ENCODE results near the gene FRMD4A. TPM values are rescaled to one million over a fixed set of nuclear protein-coding genes. Genes with fewer than 3 reads are reported as not detected.

FRMD4A gene
- total RNA-seq, 1 experiment from 2014 or later, result 7.1 TPM

DNA sequence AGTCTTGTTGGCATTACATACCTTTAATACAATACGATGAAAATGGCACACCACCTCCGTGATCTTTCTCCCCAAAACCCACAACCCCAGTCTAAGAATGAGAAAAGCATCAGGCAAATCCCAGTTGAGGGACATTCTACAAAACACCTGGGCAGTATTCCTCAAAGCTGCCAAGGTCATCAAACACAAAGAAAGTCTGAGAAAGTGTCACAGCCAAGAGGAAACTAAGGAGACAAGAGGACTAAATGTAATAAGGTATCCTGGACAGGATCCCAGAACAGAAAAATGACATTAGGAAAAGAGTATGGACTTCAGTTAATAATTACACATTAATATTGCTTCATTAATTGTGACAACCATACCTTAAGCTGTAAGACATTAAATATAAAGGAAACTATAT lies 14.5 kb upstream of the FRMD4A start:
- intact Hi-C loops (cut with micrococcal nuclease), result no loop called here
- no peak overlapping the region for H2AFZ ChIP-seq (ENCODE audit: low read length)
- DNase-seq (no peak), ATAC-seq (no peak)
- H4K20me1 ChIP-seq (ENCODE audit: low read length), result no peaks in the 10 kb centered on the region
- no peak overlapping the region for H3K4me3 ChIP-seq (ENCODE audit: low read length)
- no peaks in the 10 kb centered on the region for H3K36me3 ChIP-seq (ENCODE audit: low read depth, low read length)
- no peaks in the 10 kb centered on the region for H3K9me2 ChIP-seq (replicated peaks; ENCODE audit: low read length)
- no TSS peak for BruUV-seq (replicated peaks)
- no peaks in the 10 kb centered on the region for H3K79me2 ChIP-seq (ENCODE audit: low read length)
- ChIA-PET CTCF (no interaction called here), POLR2A (ENCODE audit: unreplicated experiment) (no interaction called here)
- H3K4me1 ChIP-seq (ENCODE audit: insufficient read depth, low read length), result no peaks in the 10 kb centered on the region
- H3K4me2 ChIP-seq (ENCODE audit: low read length), result no peak overlapping the region
- TF ChIP-seq EZH2phosphoT487 (IDR thresholded peaks at IDR 0.05; ENCODE audit: borderline replicate concordance, low read length), result no peak
- no peak for TF ChIP-seq EZH2 (IDR thresholded peaks at IDR 0.05; ENCODE audit: low read length, unreplicated experiment)
- TF ChIP-seq, protein P1, sequence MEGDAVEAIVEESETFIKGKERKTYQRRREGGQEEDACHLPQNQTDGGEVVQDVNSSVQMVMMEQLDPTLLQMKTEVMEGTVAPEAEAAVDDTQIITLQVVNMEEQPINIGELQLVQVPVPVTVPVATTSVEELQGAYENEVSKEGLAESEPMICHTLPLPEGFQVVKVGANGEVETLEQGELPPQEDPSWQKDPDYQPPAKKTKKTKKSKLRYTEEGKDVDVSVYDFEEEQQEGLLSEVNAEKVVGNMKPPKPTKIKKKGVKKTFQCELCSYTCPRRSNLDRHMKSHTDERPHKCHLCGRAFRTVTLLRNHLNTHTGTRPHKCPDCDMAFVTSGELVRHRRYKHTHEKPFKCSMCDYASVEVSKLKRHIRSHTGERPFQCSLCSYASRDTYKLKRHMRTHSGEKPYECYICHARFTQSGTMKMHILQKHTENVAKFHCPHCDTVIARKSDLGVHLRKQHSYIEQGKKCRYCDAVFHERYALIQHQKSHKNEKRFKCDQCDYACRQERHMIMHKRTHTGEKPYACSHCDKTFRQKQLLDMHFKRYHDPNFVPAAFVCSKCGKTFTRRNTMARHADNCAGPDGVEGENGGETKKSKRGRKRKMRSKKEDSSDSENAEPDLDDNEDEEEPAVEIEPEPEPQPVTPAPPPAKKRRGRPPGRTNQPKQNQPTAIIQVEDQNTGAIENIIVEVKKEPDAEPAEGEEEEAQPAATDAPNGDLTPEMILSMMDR (conservative IDR thresholded peaks at IDR 0.05; ENCODE audit: low read depth, low read length), result no peak
- no peak overlapping the region for H3K27ac ChIP-seq (ENCODE audit: low read length)
- H3K27me3 ChIP-seq (ENCODE audit: low read length), result peaks cover 38% of the 10 kb centered on the region
- H3K9me3 ChIP-seq (ENCODE audit: low read length), result no peaks in the 10 kb centered on the region
- no peaks in the 10 kb centered on the region for H3F3A ChIP-seq (ENCODE audit: low read length, unreplicated experiment)
- no peak overlapping the region for H3K9ac ChIP-seq (ENCODE audit: low read length)

DNA sequence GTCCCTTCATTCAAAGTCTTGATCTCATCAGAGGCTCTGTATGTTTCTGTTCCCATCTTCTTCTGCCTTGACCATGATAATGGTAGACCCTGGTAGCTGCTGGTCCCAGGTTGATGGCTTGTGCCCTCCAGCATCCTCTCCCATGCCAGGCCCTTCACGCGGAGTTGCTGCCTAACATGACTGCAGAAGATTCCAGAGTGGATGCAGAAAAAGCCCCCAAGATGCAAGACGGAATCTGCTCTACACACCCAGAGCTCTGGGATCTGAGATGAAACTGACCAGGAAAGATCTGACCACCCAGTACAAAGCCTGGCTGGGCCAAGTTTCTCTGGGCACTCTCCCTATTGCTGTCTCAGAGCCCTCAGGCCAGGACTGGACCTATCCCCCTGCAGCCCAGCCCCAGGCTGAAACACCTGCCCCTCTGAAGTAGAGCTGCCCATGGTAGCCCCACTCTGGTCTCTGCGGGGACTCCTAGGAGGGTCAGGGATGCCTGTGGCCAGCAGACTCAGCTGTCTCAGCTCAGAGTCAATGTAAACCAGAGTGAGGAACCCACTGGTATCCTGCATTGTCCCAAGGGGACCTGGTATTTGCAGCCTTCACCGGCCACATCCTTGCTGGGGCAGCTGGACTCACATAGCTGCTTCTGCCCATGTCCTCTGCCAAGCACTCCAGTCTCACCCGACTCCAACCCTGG lies 9.5 kb upstream of the FRMD4A start:
- Histone ChIP-seq H3K9me2 (replicated peaks; ENCODE audit: low read length) (no peaks in the 10 kb centered on the region), H3K4me3 (ENCODE audit: low read length) (no peak overlapping the region), H3K4me1 (ENCODE audit: insufficient read depth, low read length) (no peaks in the 10 kb centered on the region), H3K36me3 (ENCODE audit: low read depth, low read length) (no peaks in the 10 kb centered on the region), H3K9me3 (ENCODE audit: low read length) (no peaks in the 10 kb centered on the region), H3K4me2 (ENCODE audit: low read length) (no peak overlapping the region), H4K20me1 (ENCODE audit: low read length) (no peaks in the 10 kb centered on the region), H3K9ac (ENCODE audit: low read length) (no peak overlapping the region), H3K27me3 (ENCODE audit: low read length) (peaks cover 24% of the 10 kb centered on the region), H3K27ac (ENCODE audit: low read length) (no peak overlapping the region), H2AFZ (ENCODE audit: low read length) (no peak overlapping the region), H3K79me2 (ENCODE audit: low read length) (no peaks in the 10 kb centered on the region), H3F3A (ENCODE audit: low read length, unreplicated experiment) (no peaks in the 10 kb centered on the region)
- ATAC-seq (no peak), DNase-seq (no peak)
- no peak for TF ChIP-seq EZH2 (IDR thresholded peaks at IDR 0.05; ENCODE audit: low read length, unreplicated experiment)
- TF ChIP-seq, protein P1 (conservative IDR thresholded peaks at IDR 0.05; ENCODE audit: low read depth, low read length), result no peak
- TF ChIP-seq EZH2phosphoT487 (IDR thresholded peaks at IDR 0.05; ENCODE audit: borderline replicate concordance, low read length), result no peak
- CTCF ChIA-PET, result interaction anchor here (0.6 kb wide), 1 partner anchor 677 kb away, joined by 5 read pairs; no protein-coding TSS in a partner anchor
- intact Hi-C loops (cut with micrococcal nuclease), result no loop called here
- no TSS peak for BruUV-seq (replicated peaks)
- POLR2A ChIA-PET (ENCODE audit: unreplicated experiment), result no interaction called here

DNA sequence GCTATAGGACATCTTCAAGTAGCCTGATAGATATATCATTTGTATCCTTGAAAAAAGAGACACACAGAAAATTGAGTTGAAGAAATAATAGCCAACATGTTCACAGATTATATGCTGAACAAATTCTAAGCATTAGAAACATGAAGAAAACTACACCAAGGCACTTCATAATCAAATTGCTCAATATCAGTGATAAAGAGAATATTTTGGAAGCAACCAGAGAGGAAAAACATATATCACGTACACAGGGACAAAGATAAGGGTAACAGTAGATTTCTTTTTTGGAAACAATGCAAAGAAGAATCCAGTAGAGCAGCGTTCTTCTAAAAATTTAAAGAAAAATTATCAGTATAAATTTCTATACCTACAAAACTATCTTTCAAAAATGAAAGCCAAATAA lies 6.0 kb upstream of the FRMD4A start:
- no peak for TF ChIP-seq EZH2phosphoT487 (IDR thresholded peaks at IDR 0.05; ENCODE audit: borderline replicate concordance, low read length)
- no peak for TF ChIP-seq EZH2 (IDR thresholded peaks at IDR 0.05; ENCODE audit: low read length, unreplicated experiment)
- no peaks in the 10 kb centered on the region for H3K36me3 ChIP-seq (ENCODE audit: low read depth, low read length)
- no peak overlapping the region for H3K27ac ChIP-seq (ENCODE audit: low read length)
- no TSS peak for BruUV-seq (replicated peaks)
- DNase-seq (no peak), ATAC-seq (no peak)
- H3K9me2 ChIP-seq (replicated peaks; ENCODE audit: low read length), result no peaks in the 10 kb centered on the region
- no peak overlapping the region for H3K4me2 ChIP-seq (ENCODE audit: low read length)
- no peak overlapping the region for H3K4me3 ChIP-seq (ENCODE audit: low read length)
- H3K9ac ChIP-seq (ENCODE audit: low read length), result no peak overlapping the region
- H3K79me2 ChIP-seq (ENCODE audit: low read length), result no peaks in the 10 kb centered on the region
- no peaks in the 10 kb centered on the region for H3F3A ChIP-seq (ENCODE audit: low read length, unreplicated experiment)
- CTCF ChIA-PET, result no interaction called here
- intact Hi-C loops (cut with micrococcal nuclease), result no loop called here
- no peaks in the 10 kb centered on the region for H3K9me3 ChIP-seq (ENCODE audit: low read length)
- H3K4me1 ChIP-seq (ENCODE audit: insufficient read depth, low read length), result no peaks in the 10 kb centered on the region
- no peaks in the 10 kb centered on the region for H4K20me1 ChIP-seq (ENCODE audit: low read length)
- POLR2A ChIA-PET (ENCODE audit: unreplicated experiment), result no interaction called here
- H2AFZ ChIP-seq (ENCODE audit: low read length), result no peak overlapping the region
- H3K27me3 ChIP-seq (ENCODE audit: low read length), result peaks cover 29% of the 10 kb centered on the region
